ENCODE measurements around the gene METTL25B.
A peak's percentile ranks its signal among the peaks of the same experiment; 100 is the strongest.

The METTL25B gene

DNA sequence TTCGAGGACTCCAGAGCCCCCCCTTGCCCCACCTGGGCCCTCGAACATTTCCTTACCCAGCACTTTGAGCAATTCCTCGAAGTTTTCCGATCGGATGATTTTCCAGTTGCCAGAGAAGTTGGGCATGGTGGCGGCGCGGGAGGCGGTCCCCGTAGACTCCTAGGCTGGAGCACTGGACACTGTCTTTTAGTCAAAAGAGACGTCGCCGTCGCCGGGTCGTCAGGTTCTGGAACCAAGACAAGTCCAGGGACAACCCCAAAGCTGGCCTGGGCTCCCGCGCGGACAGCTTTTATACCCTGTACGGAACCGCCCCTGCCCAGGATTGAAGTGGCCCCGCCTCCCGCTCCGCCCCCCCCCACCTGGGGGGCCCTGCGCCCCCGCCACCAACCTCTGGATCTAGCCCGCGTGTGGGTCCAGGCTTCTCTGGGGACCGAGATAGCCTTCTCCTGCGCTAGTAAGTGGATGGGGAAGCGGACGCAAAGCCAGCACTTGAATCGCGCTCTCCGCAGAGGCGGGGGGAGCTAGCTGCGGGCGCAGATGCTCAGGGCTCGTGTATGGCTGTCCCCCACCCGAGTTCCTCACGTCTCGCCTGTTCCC, 22.9 kb upstream of the METTL25B start, which contains the start of gene CRABP2:
CRABP2 (minus strand) TSS at position 263 of the 597 bp plus-strand sequence; CDS start at position 126, 137 bp downstream.
- H3K4me3 ChIP-seq (ENCODE audit: low read length): peak within 1 kb of the TSS; percentile 62
- peaks cover 26% of the 10 kb centered on the region for H3K4me1 ChIP-seq (ENCODE audit: control insufficient read depth, insufficient read depth, low read length)
- H3K27me3 ChIP-seq (ENCODE audit: control insufficient read depth, insufficient read depth, low read length): peaks cover 15% of the 10 kb centered on the region
- H3K9ac ChIP-seq (ENCODE audit: low read length): peak within 1 kb of the TSS; percentile 35
- peak within 1 kb of the TSS; percentile 86 for H3K27ac ChIP-seq (ENCODE audit: low read depth, low read length)
- no peaks in the 10 kb centered on the region for H3K36me3 ChIP-seq (ENCODE audit: control insufficient read depth, insufficient read depth, low read length)

DNA sequence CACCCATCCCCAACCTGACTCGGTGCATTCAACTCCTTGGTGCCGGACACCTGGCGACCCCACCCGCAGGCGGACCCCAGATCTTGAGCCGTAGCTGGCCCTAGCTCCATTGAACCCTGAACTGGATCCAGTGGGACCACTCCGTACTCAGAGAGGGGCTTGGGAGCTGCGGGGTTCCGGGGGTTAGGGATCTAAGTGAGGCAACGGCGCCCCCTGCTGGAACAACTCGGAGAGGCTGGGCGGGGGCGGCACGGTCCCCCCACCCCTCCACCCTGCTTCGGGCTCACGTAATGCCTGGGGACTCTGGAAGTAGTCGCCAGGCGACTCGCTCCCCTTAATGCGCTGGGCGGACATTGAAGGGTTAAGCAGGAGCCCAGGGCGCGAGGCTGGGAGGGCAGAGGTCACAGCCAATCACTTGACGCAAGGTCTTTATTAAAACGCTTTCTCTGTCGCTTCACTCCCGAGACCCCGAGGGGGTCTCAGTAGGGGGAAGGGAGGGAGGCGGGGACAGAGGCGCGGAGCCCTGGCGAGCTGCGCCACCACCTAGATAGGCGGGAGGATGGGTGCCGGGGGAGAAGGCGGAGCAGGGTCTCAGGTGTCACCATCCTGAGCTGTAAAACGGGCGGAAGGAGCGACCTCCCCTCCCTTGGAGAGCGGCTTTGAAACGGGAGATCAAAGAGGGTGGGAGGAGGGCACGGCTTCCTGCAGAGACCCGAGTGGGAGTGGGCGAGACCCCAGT, 22.2 kb upstream of the METTL25B start:
- Histone ChIP-seq H3K36me3 (ENCODE audit: control insufficient read depth, insufficient read depth, low read length) (no peaks in the 10 kb centered on the region), H3K4me3 (ENCODE audit: low read length) (peak overlapping the region; percentile 62), H3K9ac (ENCODE audit: low read length) (peak overlapping the region; percentile 35), H3K27me3 (ENCODE audit: control insufficient read depth, insufficient read depth, low read length) (peaks cover 15% of the 10 kb centered on the region), H3K4me1 (ENCODE audit: control insufficient read depth, insufficient read depth, low read length) (peaks cover 31% of the 10 kb centered on the region), H3K27ac (ENCODE audit: low read depth, low read length) (peak overlapping the region; percentile 86)

DNA sequence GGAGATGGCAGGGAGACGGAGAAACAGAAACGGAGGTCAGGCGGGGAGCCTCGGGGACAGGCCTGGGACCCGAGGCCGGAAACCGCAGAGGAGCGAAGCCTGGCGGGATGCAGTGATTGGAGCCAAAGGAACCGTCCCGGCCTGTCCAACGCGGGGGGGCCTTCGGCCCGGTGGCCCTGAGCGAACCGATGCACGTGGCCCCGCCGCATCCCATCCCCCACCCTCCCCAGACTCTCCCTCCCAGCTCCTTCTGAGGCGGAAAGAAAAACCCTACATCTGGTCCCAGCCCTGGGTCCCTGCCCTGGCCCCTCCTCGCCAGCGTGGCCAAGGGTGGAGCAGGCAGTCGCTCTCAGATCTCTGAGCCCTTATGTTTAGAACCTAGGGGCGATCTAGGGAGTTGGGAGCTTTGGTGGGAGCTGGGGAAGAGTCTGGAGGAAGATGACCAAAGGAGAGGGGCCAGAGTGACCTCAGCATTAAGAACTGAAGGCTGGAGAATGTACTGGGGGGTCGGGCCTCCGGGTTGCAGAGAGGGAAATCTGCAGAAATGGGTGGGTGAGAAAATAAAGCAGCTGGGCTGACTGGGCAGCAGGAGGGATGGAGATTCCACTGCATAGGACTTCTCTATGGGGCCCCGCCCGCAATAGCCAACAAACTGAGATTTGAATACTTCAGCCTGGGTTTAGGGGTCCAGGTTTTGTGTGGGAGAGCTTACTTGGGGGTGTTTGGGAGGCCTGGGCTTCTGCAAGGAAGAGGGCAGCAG, 21.4 kb upstream of the METTL25B start:
- Histone ChIP-seq H3K4me1 (ENCODE audit: control insufficient read depth, insufficient read depth, low read length) (peaks cover 37% of the 10 kb centered on the region), H3K4me3 (ENCODE audit: low read length) (peak overlapping the region; percentile 62), H3K36me3 (ENCODE audit: control insufficient read depth, insufficient read depth, low read length) (no peaks in the 10 kb centered on the region), H3K27ac (ENCODE audit: low read depth, low read length) (peak overlapping the region; percentile 86), H3K27me3 (ENCODE audit: control insufficient read depth, insufficient read depth, low read length) (peaks cover 15% of the 10 kb centered on the region), H3K9ac (ENCODE audit: low read length) (peak overlapping the region; percentile 35)

DNA sequence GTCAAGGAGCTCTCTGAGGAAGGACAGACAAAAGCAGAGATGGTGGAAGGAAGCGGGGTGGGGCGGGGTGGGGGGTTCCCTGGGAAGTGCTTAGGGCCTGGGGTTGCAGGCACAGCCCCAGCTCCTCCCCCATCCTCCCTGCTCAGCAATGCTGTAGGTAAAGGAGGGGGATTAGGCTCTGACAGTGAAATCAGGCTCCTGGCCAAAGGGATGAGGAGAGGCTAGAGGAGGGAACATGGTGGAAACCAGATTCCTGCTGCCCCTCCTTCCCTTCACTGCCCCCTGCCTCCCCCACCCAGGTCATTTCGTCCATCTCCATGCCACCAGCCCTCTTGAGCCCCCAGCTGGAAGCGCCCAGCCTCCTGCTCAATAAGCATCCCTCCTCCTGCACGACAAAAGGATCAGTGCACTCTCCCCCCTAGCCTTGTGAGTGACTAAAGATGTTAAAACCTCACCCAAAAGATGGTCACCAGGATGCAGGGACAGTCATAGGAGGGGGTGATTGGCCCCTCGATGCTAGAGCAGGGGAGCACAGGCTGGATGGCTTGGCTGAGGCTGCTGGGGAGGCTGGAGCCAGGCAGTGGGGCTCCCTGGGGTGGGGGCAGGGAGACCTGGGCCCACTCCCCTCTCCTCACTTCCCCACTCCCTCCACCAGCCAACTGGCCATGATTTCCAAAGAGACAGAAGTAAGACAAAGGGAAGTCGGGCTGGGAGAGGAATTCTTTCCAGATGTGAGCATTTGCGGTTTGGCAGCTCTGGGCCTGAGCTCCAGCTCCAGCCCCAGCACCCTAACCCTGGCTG, 20.7 kb upstream of the METTL25B start:
- Histone ChIP-seq H3K9ac (ENCODE audit: low read length) (no peak overlapping the region), H3K27me3 (ENCODE audit: control insufficient read depth, insufficient read depth, low read length) (peaks cover 15% of the 10 kb centered on the region), H3K27ac (ENCODE audit: low read depth, low read length) (peak overlapping the region; percentile 86), H3K36me3 (ENCODE audit: control insufficient read depth, insufficient read depth, low read length) (no peaks in the 10 kb centered on the region), H3K4me1 (ENCODE audit: control insufficient read depth, insufficient read depth, low read length) (peaks cover 44% of the 10 kb centered on the region), H3K4me3 (ENCODE audit: low read length) (no peak overlapping the region)

DNA sequence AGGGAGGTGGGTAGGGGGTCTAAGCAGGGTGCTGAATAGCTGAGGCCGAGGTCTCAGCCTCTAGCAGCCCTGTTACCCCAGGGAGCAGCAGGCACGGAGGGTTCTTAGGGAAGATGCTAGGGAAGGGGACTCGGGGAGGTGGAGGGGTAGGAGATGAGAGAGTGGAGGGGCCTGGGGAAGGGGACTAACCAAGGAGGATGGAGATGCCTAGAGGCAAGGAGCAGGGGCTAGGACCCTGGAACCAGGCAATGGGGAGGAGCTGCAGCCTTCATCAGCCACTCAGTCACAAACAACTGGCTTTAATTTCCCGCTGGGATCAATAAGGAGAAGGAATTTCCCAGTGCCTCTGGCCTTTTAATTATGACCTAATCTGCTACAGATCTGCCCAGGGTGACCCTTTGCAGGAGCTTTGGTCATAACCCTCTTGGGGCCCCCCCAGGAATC, 20.0 kb upstream of the METTL25B start:
- Histone ChIP-seq H3K27ac (ENCODE audit: low read depth, low read length) (peak overlapping the region; percentile 52), H3K4me1 (ENCODE audit: control insufficient read depth, insufficient read depth, low read length) (peaks cover 46% of the 10 kb centered on the region), H3K27me3 (ENCODE audit: control insufficient read depth, insufficient read depth, low read length) (peaks cover 11% of the 10 kb centered on the region), H3K4me3 (ENCODE audit: low read length) (no peak overlapping the region), H3K36me3 (ENCODE audit: control insufficient read depth, insufficient read depth, low read length) (no peaks in the 10 kb centered on the region), H3K9ac (ENCODE audit: low read length) (no peak overlapping the region)

DNA sequence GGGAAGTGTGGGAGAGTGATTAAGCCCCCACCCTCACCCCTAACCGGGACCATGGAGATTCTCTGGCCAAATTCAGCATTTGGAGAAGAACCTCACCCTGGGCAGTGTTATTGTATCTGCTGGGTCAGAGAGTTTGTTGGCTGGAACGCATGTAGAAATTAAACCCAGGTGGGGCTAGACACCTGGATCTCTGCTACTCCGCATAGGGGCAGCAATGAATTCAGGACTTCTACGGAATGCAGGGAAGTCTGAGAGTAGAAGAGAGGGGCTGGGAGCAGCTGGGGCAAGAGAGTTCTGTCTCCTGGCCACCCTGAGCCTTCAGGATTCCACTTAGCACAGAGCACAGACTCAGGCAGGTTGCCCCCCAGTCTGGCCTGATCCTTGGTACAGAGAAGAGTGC, 19.2 kb upstream of the METTL25B start:
- Histone ChIP-seq H3K9ac (ENCODE audit: low read length) (no peak overlapping the region), H3K36me3 (ENCODE audit: control insufficient read depth, insufficient read depth, low read length) (no peaks in the 10 kb centered on the region), H3K4me1 (ENCODE audit: control insufficient read depth, insufficient read depth, low read length) (peaks cover 43% of the 10 kb centered on the region), H3K27ac (ENCODE audit: low read depth, low read length) (peak overlapping the region; percentile 72), H3K4me3 (ENCODE audit: low read length) (no peak overlapping the region), H3K27me3 (ENCODE audit: control insufficient read depth, insufficient read depth, low read length) (peaks cover 5% of the 10 kb centered on the region)

DNA sequence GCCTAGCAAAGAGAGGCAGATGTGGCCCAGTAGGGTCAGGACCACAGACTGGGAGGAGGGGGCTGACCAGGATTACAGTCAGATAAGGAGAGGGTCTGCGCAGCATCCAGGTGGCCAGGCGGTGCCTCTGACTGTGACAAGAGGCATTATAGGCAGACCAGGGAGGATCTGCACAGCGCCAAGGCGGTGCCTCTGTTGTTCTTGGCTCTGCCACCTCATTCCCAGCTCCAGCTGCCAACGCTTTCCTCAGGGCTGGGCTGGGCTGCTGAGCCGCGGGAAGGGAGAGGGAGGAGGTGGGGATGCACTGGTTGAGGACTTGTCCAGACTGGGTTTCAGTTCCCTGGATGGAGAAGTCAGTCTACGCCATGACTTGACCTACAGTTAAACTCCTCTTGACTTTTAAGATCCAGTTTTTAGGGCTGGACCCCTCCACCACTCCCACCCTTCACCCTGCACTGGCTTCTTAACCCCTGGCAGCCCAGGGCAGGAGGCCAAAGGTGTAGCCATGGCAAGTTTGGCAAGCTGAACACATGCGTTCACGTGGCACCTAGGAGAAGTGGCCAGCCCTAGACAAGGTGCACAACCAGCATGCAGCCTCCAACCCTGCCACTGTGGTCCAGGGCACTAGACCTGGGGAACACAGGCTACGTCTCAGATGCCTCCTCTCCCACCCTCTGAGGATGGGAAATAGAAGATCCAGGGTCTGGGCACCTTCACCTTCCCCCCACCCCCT, 18.3 kb upstream of the METTL25B start:
- Histone ChIP-seq H3K27me3 (ENCODE audit: control insufficient read depth, insufficient read depth, low read length) (no peaks in the 10 kb centered on the region), H3K36me3 (ENCODE audit: control insufficient read depth, insufficient read depth, low read length) (no peaks in the 10 kb centered on the region), H3K4me1 (ENCODE audit: control insufficient read depth, insufficient read depth, low read length) (peaks cover 38% of the 10 kb centered on the region), H3K9ac (ENCODE audit: low read length) (no peak overlapping the region), H3K27ac (ENCODE audit: low read depth, low read length) (peak overlapping the region; percentile 72), H3K4me3 (ENCODE audit: low read length) (no peak overlapping the region)

DNA sequence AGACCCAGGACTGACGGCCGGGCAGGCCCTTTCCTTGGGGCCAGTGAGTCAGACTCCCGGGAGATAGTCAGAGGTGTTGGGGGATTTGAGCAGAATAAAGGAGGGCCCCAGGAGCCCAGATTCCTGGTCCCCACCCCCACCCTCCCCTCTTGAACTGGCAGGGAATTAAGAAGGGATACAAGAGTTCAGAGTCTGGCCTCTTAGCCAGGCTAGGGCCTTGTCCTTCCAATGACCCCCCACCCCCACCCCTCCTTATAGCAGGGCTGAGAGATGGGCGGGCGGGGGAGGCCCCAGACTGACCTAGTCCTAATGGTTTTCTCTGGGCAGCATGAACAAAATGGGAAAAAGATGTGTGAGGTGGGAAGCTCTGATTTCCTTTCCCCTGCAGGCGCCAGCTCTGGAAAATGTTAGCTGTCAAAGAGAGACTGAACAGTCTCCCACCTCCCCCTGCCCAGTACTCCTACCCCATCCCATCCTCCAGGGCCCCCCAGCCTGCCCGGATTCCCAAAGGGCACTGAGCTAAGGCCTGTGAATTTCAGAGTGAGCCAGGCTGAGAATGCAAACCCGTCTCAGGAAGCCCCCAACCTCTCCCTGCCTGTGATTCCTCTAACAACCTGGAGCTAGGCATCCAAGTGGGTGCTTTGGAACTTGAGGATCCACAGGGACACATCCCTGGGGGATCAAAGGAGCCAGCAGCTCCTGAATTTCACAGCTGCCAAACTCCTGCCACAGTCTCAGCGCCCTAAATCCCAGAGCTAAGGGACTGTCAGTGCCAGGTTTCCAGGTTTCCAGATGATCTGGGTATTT, 17.1 kb upstream of the METTL25B start:
- peaks cover 30% of the 10 kb centered on the region for H3K4me1 ChIP-seq (ENCODE audit: control insufficient read depth, insufficient read depth, low read length)
- H3K9ac ChIP-seq (ENCODE audit: low read length): no peak overlapping the region
- H3K36me3 ChIP-seq (ENCODE audit: control insufficient read depth, insufficient read depth, low read length): no peaks in the 10 kb centered on the region
- peak overlapping the region; percentile 52 for H3K27ac ChIP-seq (ENCODE audit: low read depth, low read length)
- no peak overlapping the region for H3K4me3 ChIP-seq (ENCODE audit: low read length)
- no peaks in the 10 kb centered on the region for H3K27me3 ChIP-seq (ENCODE audit: control insufficient read depth, insufficient read depth, low read length)

DNA sequence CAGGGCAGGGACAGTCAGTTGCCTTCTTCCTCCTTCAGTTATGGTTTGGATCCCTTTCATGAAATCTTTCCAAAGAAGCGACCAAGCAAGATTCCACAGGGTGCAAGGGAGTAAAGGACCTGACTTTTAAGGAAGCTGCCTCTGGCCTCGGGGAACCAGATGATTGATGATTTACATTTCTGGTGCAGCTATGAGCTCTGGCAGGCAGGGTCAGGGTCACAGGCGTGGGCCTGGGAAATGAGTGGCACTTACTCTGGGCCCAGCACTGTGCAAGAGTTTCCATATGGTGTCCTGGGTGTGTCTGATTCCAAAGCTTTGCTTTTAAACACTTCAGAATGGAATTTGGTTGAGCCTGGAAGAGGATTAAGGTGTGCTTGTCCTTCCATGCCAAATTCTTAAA, 15.6 kb upstream of the METTL25B start:
- Histone ChIP-seq H3K27ac (ENCODE audit: low read depth, low read length) (no peak overlapping the region), H3K4me3 (ENCODE audit: low read length) (no peak overlapping the region), H3K27me3 (ENCODE audit: control insufficient read depth, insufficient read depth, low read length) (no peaks in the 10 kb centered on the region), H3K9ac (ENCODE audit: low read length) (no peak overlapping the region), H3K4me1 (ENCODE audit: control insufficient read depth, insufficient read depth, low read length) (peaks cover 30% of the 10 kb centered on the region), H3K36me3 (ENCODE audit: control insufficient read depth, insufficient read depth, low read length) (no peaks in the 10 kb centered on the region)

DNA sequence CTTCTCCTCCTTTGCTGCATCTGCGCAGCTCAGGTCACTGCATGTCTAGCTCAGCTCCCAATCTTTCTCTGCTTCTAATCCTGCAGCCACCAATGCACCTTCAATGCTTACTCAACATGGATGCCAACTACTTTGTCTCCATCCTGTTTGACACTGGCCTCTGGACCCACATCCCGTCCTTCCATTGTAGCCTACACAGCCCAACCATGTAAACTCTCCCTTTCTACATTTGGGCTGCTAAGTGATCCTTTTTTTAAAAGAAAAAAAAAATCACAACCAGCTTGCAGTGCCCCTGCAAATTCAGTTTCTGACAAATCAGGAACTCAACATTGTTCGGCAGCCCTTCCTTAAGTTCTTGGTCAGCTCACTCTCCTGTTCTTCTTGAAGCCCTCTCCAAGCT, 13.4 kb upstream of the METTL25B start:
- H3K4me3 ChIP-seq (ENCODE audit: low read length): no peak overlapping the region
- H3K36me3 ChIP-seq (ENCODE audit: control insufficient read depth, insufficient read depth, low read length): no peaks in the 10 kb centered on the region
- no peak overlapping the region for H3K27ac ChIP-seq (ENCODE audit: low read depth, low read length)
- H3K9ac ChIP-seq (ENCODE audit: low read length): no peak overlapping the region
- no peaks in the 10 kb centered on the region for H3K27me3 ChIP-seq (ENCODE audit: control insufficient read depth, insufficient read depth, low read length)
- peaks cover 26% of the 10 kb centered on the region for H3K4me1 ChIP-seq (ENCODE audit: control insufficient read depth, insufficient read depth, low read length)

DNA sequence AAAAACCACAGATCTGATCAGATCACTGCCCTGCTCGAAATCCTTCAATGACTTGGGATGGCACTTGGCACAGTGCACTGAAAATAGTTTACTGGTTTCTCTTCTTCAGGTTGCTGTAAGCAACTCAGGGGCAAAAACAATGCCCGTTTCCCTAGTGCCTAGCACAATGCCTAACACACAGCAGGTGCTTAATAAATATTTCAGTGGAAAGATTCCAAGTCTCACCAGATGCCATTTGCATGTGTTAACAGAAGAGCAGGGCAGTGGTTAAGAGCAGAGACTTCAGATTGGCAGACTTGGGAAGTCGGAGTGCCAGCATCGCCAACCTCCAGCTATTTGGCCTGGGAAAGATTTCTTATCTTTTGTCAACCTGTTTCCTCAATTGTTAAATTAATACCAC, 10.9 kb upstream of the METTL25B start:
- Histone ChIP-seq H3K4me3 (ENCODE audit: low read length) (no peak overlapping the region), H3K27me3 (ENCODE audit: control insufficient read depth, insufficient read depth, low read length) (no peaks in the 10 kb centered on the region), H3K4me1 (ENCODE audit: control insufficient read depth, insufficient read depth, low read length) (peaks cover 4% of the 10 kb centered on the region), H3K36me3 (ENCODE audit: control insufficient read depth, insufficient read depth, low read length) (peaks cover 5% of the 10 kb centered on the region), H3K9ac (ENCODE audit: low read length) (no peak overlapping the region), H3K27ac (ENCODE audit: low read depth, low read length) (no peak overlapping the region)
